Pancreas (tissue), 10 donors: ENCODE results near the gene RPL13. TPM values are rescaled to one million over a fixed set of nuclear protein-coding genes. Genes with fewer than 3 reads are reported as not detected.

ENCODE experiments used
- ATAC-seq, 4 donors: fragments of 200-7000 bp; cut with Tn5 transposase; one replicate each; pipeline versions ENCODE4 v1.8.0 to v1.9.1; 2020; ENCODE audit warnings: mild to moderate bottlenecking in 4 of 4, moderate library complexity in 4 of 4
- DNase-seq, 6 donors: peaks; one replicate each; pipeline ENCODE4 v3.0.0-alpha.2; 2020
- FAIRE-seq: peaks from 2 replicates; lab custom pipeline; 2012; peaks lifted over from hg19 to GRCh38; lab: Jason Lieb, UNC
- H3K27ac ChIP-seq, 4 donors: fragments of 200-600 bp; sonication (generic); 1 replicate in 3 of 4; 2 replicates in 1 of 4; pipeline versions ENCODE4 v1.5.0 to v1.8.0; 2020
- H3K27me3 ChIP-seq, 4 donors: fragments of 200-600 bp; one replicate each; pipeline ENCODE4 v1.8.0; 2021
- H3K36me3 ChIP-seq, 3 donors: fragments of 200-600 bp; sonication (generic) in 1 of 3; one replicate each; pipeline versions ENCODE4 v1.5.0 to v1.8.0; 2020 to 2021
- H3K4me1 ChIP-seq, 3 donors: fragments of 200-600 bp; one replicate each; pipeline ENCODE4 v1.8.0; 2021
- H3K4me3 ChIP-seq, 4 donors: fragments of 200-600 bp; sonication (generic) in 2 of 4; one replicate each; pipeline versions ENCODE4 v1.5.0 to v1.8.0; 2020 to 2021
- H3K9me3 ChIP-seq, 4 donors: fragments of 200-600 bp; one replicate each; pipeline ENCODE4 v1.8.0; 2021
- CTCF ChIP-seq, 4 donors: fragments of 200-600 bp; sonication (generic) in 3 of 4; IDR thresholded peaks; one replicate each; pipeline versions ENCODE4 v1.5.0 to v1.8.0; 2021; ENCODE audit warnings: antibody characterized with exemption in 4 of 4
- WGBS, 2 donors: extraction: QIAGEN DNeasy Blood & Tissue Kit; methylation state at CpG; one replicate each; pipeline ENCODE4 v1.1.7; 2013; 5-methylcytosine and 5-hydroxymethylcytosine counted together
- intact Hi-C, 3 donors: fragments of 100-400 bp; cut with DNase I; formaldehyde crosslinking; loops; one replicate each; pipeline versions ENCODE4 v1.11.1 to v1.14.2; 2022
- polyA plus RNA-seq, 2 donors: library from polyadenylated mRNA; stranded (reverse); fragments of 200-250 nt; gene quantifications; one replicate each; pipeline ENCODE4 v1.2.3, GENCODE V29; 2013
- total RNA-seq, 6 donors: library from RNA; stranded (reverse); fragmentation: NEBNext Ultra II Directional in 4 of 6; extraction: Animal tissue kit (Norgen Biotek cat#: 25700) in 4 of 6; gene quantifications; one replicate each; pipeline versions ENCODE4 v1.2.1 to v1.2.4, GENCODE V29; 2021 to 2023
- donor health status: healthy with polysubstance abuse.
- donor health status: DM: no; HTN: no; CAD: no; lungs with moderate emphysema.
- donor health status: DM: no; HTN: no; CAD: no.
- donor health status: control.
- donor health status: control.
- donor health status: Bipolar disorder and iron deficiency.
- donor health status: DM: yes; HTN: yes; CAD: no.
- donor health status: DM: no; HTN: no; CAD: no.
- donor health status: DM: no; HTN: no; CAD: no.
- donor health status: DM: yes; HTN: yes; CAD: no.

The RPL13 gene
- total RNA-seq (1,000 to 10,000 TPM; 1,297 to 2,529 (median 1,763) TPM), polyA plus RNA-seq (1,000 to 10,000 TPM; 3,226 to 6,500 TPM)

- no peaks in the 10 kb centered on the region for H3K9me3 ChIP-seq
- H3K27ac ChIP-seq: peak within 1 kb of the TSS; percentile 94 to 98 (median 96)
- TF ChIP-seq CTCF (IDR thresholded peaks at IDR 0.05): no peak
- 0% methylated on average over 77 to 87 of the region's 87 CpGs for WGBS, 2 donors
- no peaks in the 10 kb centered on the region for H3K27me3 ChIP-seq
- FAIRE-seq (no peak), DNase-seq (peak; percentile 93 to 98 (median 94)), ATAC-seq (peak; percentile 92 to 96 (median 94))
- H3K4me3 ChIP-seq: peak within 1 kb of the TSS; percentile 76 to 98 (median 94)
- H3K4me1 ChIP-seq: peaks cover 14 to 38% (median 22%) of the 10 kb centered on the region in 3 donors
- intact Hi-C loops: no loop called here
- H3K36me3 ChIP-seq: peaks cover 0 to 32% (median 29%) of the 10 kb centered on the region in 3 donors
Measured at GRCh38 chr16:89560378-89561141, at the start of gene RPL13. RPL13 (plus strand) TSS chr16:89560682; CDS start chr16:89560960, 278 bp downstream.

- Histone ChIP-seq H3K4me1 (peaks cover 0 to 16% (median 4%) of the 10 kb centered on the region in 3 donors), H3K9me3 (no peaks in the 10 kb centered on the region), H3K4me3 (no peak overlapping the region), H3K27ac (no peak overlapping the region), H3K36me3 (peaks cover 0 to 26% (median 0%) of the 10 kb centered on the region in 3 donors), H3K27me3 (no peaks in the 10 kb centered on the region)
- no peak for ATAC-seq
- 85 to 89% methylated on average over 8 of the region's 8 CpGs for WGBS, 2 donors
- no peak for FAIRE-seq
- intact Hi-C loops: no loop called here
- TF ChIP-seq CTCF (IDR thresholded peaks at IDR 0.05): no peak
- no peak for DNase-seq
Measured at GRCh38 chr16:89511374-89511773, 49.1 kb upstream of the RPL13 start.

- DNase-seq (no peak), FAIRE-seq (no peak), ATAC-seq (no peak)
- WGBS, 2 donors: 93 to 95% methylated on average over 9 of the region's 9 CpGs
- no peaks in the 10 kb centered on the region for H3K9me3 ChIP-seq
- intact Hi-C loops: no loop called here
- no peak overlapping the region for H3K4me3 ChIP-seq
- no peak overlapping the region for H3K27ac ChIP-seq
- H3K36me3 ChIP-seq: peaks cover 0 to 26% (median 0%) of the 10 kb centered on the region in 3 donors
- TF ChIP-seq CTCF (IDR thresholded peaks at IDR 0.05): no peak
- peaks cover 0 to 9% (median 0%) of the 10 kb centered on the region in 3 donors for H3K4me1 ChIP-seq
- no peaks in the 10 kb centered on the region for H3K27me3 ChIP-seq
Measured at GRCh38 chr16:89512453-89512852, 48.0 kb upstream of the RPL13 start.

GRCh38 chr16:89517128-89517527 lies 43.4 kb upstream of the RPL13 start:
- H3K36me3 ChIP-seq: peaks cover 0 to 24% (median 3%) of the 10 kb centered on the region in 3 donors
- no peak overlapping the region for H3K27ac ChIP-seq
- DNase-seq (no peak), FAIRE-seq (no peak), ATAC-seq (no peak)
- H3K4me3 ChIP-seq: no peak overlapping the region
- H3K4me1 ChIP-seq: no peaks in the 10 kb centered on the region
- TF ChIP-seq CTCF (IDR thresholded peaks at IDR 0.05): no peak
- intact Hi-C loops: no loop called here
- H3K27me3 ChIP-seq: no peaks in the 10 kb centered on the region
- H3K9me3 ChIP-seq: no peaks in the 10 kb centered on the region
- 76% methylated on average over 9 of the region's 9 CpGs for WGBS, 2 donors

- H3K4me3 ChIP-seq: no peak overlapping the region
- ATAC-seq (no peak), DNase-seq (no peak), FAIRE-seq (no peak)
- H3K36me3 ChIP-seq: peaks cover 3 to 24% (median 8%) of the 10 kb centered on the region in 3 donors
- no peak overlapping the region for H3K27ac ChIP-seq
- no peaks in the 10 kb centered on the region for H3K27me3 ChIP-seq
- 73 to 81% methylated on average over 15 of the region's 15 CpGs for WGBS, 2 donors
- H3K9me3 ChIP-seq: no peaks in the 10 kb centered on the region
- TF ChIP-seq CTCF (IDR thresholded peaks at IDR 0.05): no peak
- intact Hi-C loops: no loop called here
- no peaks in the 10 kb centered on the region for H3K4me1 ChIP-seq
Measured at GRCh38 chr16:89519881-89520280, 40.6 kb upstream of the RPL13 start.
